HG03558 (cell line): ENCODE results near the gene DCXR.

Source experiments
- ATAC-seq: cut with Tn5 transposase; IDR thresholded peaks from one replicate; pipeline ENCODE4 v1.9.1; 2021; ENCODE audit warnings: moderate number of reproducible peaks; ENCODE audit not compliant: unreplicated experiment; ENCODE audit errors: extremely low read depth

The DCXR gene

GRCh38 chr17:82015311-82015971 is 22.1 kb downstream of the DCXR start:
- ATAC-seq, result no peak

GRCh38 chr17:82014971-82015310 is 22.6 kb downstream of the DCXR start:
- ATAC-seq, result no peak

GRCh38 chr17:82014432-82014831 is 23.1 kb downstream of the DCXR start:
- ATAC-seq, result no peak

GRCh38 chr17:82013772-82014321 is 23.6 kb downstream of the DCXR start:
- ATAC-seq, result no peak

GRCh38 chr17:82013341-82013740 is 24.2 kb downstream of the DCXR start:
- ATAC-seq, result no peak

- no peak for ATAC-seq
Measured at GRCh38 chr17:82012640-82013295, 24.7 kb downstream of the DCXR start.

- no peak for ATAC-seq
Measured at GRCh38 chr17:82012261-82012639, 25.2 kb downstream of the DCXR start.

- no peak for ATAC-seq
Measured at GRCh38 chr17:82011617-82012187, 25.8 kb downstream of the DCXR start.

GRCh38 chr17:82010575-82011525 is 26.6 kb downstream of the DCXR start:
- ATAC-seq, result no peak

GRCh38 chr17:82009413-82009812 is 28.1 kb downstream of the DCXR start:
- no peak for ATAC-seq

GRCh38 chr17:82008941-82009405 is 28.5 kb downstream of the DCXR start:
- no peak for ATAC-seq

- no peak for ATAC-seq
Measured at GRCh38 chr17:82008258-82008940, 29.1 kb downstream of the DCXR start.

GRCh38 chr17:82007495-82008257 is 29.8 kb downstream of the DCXR start:
- ATAC-seq, result no peak

GRCh38 chr17:82007228-82007494 is 30.3 kb downstream of the DCXR start:
- no peak for ATAC-seq

GRCh38 chr17:82006468-82007227 is 30.8 kb downstream of the DCXR start:
- ATAC-seq, result no peak

GRCh38 chr17:82005701-82006348 is 31.7 kb downstream of the DCXR start:
- ATAC-seq, result no peak

GRCh38 chr17:82004517-82005455 is 32.7 kb downstream of the DCXR start:
- no peak for ATAC-seq
